ENCODE measurements around the gene NAV1. TPM values are rescaled to one million over a fixed set of nuclear protein-coding genes. Genes with fewer than 3 reads are reported as not detected.

Gene NAV1
- polyA plus RNA-seq, 2 of the 4 experiments (the other 2 are of a cell fraction) = 3.7 to 8.4 TPM

GRCh38 chr1:201503397-201504176, 35.3 kb upstream of the NAV1 start (continued):
- TF ChIP-seq HEYL (CRISPR knock-in tag; IDR thresholded peaks at IDR 0.05) (0 out of 2 replicates have a peak, but pooled peaks have one; percentile 4), EHF (CRISPR knock-in tag; IDR thresholded peaks at IDR 0.05) (0 out of 2 replicates have a peak, but pooled peaks have one; percentile 49), CEBPB (IDR thresholded peaks at IDR 0.05) (peak in 1 of 2 experiments; percentile 72; a peak in 2 of 4 replicates), HOXB5 (CRISPR knock-in tag; IDR thresholded peaks at IDR 0.05) (peak; percentile 72), EP300 (IDR thresholded peaks at IDR 0.05) (peak; percentile 77 to 90; a peak in 4 of 5 replicates), REST (IDR thresholded peaks at IDR 0.05) (0 out of 2 replicates have a peak, but pooled peaks have one; percentile 17), GATA3 (IDR thresholded peaks at IDR 0.05; ENCODE audit: borderline replicate concordance) (peak; percentile 86; the same call in 1 of the 2 replicates), ZFP36 (IDR thresholded peaks at IDR 0.05; ENCODE audit: borderline replicate concordance, partially characterized antibody) (peak; percentile 3), FOXS1 (CRISPR knock-in tag; IDR thresholded peaks at IDR 0.05) (no peak; the same call in 1 of the 2 replicates)
- TF ChIP-seq, protein P1, sequence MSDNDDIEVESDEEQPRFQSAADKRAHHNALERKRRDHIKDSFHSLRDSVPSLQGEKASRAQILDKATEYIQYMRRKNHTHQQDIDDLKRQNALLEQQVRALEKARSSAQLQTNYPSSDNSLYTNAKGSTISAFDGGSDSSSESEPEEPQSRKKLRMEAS (IDR thresholded peaks at IDR 0.05) = peak; percentile 85

DNA sequence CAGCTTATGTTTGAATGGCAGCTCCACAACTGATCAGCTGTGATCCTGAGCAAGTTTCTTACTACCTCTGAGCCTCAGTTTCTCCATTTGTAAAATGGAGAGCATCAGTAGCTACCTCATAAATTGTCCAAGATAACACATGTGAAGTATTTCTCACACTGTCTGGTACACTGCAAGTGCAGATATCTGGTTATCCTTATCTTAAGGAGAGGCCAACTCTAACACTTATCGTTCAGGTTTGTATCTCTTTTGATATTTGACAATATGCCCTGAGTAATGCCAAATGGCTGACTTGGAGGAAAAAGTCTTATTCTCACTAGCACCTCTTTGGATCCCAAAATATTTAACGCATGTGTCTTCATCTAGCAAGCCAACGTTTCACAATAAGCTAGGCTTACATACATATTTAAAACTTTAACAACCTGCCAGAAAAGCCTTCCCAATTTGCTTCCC, 34.7 kb upstream of the NAV1 start:
- peak overlapping the region; percentile 66 for H3K4me3 ChIP-seq
- TF ChIP-seq, protein P2, sequence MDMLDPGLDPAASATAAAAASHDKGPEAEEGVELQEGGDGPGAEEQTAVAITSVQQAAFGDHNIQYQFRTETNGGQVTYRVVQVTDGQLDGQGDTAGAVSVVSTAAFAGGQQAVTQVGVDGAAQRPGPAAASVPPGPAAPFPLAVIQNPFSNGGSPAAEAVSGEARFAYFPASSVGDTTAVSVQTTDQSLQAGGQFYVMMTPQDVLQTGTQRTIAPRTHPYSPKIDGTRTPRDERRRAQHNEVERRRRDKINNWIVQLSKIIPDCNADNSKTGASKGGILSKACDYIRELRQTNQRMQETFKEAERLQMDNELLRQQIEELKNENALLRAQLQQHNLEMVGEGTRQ (IDR thresholded peaks at IDR 0.05) = no peak
- TF ChIP-seq RARB (CRISPR knock-in tag; IDR thresholded peaks at IDR 0.05) = no peak
- no peak for TF ChIP-seq RNF2 (IDR thresholded peaks at IDR 0.05; ENCODE audit: borderline replicate concordance, low read depth)
- TF ChIP-seq POLR2A (IDR thresholded peaks at IDR 0.05; ENCODE audit: low read length) = no peak
- peak; percentile 45; the same call in 1 of the 2 replicates for TF ChIP-seq HOXB13 (CRISPR knock-in tag; IDR thresholded peaks at IDR 0.05; ENCODE audit: low read depth)
- TF ChIP-seq, protein P3, sequence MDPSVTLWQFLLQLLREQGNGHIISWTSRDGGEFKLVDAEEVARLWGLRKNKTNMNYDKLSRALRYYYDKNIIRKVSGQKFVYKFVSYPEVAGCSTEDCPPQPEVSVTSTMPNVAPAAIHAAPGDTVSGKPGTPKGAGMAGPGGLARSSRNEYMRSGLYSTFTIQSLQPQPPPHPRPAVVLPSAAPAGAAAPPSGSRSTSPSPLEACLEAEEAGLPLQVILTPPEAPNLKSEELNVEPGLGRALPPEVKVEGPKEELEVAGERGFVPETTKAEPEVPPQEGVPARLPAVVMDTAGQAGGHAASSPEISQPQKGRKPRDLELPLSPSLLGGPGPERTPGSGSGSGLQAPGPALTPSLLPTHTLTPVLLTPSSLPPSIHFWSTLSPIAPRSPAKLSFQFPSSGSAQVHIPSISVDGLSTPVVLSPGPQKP (IDR thresholded peaks at IDR 0.05; ENCODE audit: low read depth, low read length) = no peak
- TF ChIP-seq, protein P4, sequence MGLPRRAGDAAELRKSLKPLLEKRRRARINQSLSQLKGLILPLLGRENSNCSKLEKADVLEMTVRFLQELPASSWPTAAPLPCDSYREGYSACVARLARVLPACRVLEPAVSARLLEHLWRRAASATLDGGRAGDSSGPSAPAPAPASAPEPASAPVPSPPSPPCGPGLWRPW (IDR thresholded peaks at IDR 0.05) = no peak
- no peak for TF ChIP-seq POLR2AphosphoS2 (conservative IDR thresholded peaks at IDR 0.05; ENCODE audit: low read length)
- TF ChIP-seq, protein P1 (IDR thresholded peaks at IDR 0.05) = no peak
- no peak for TF ChIP-seq EP300 (IDR thresholded peaks at IDR 0.05)
- TF ChIP-seq SREBF2 (IDR thresholded peaks at IDR 0.05) = no peak
- no peak for TF ChIP-seq ZSCAN20 (CRISPR knock-in tag; IDR thresholded peaks at IDR 0.05)
- TF ChIP-seq, protein P5, sequence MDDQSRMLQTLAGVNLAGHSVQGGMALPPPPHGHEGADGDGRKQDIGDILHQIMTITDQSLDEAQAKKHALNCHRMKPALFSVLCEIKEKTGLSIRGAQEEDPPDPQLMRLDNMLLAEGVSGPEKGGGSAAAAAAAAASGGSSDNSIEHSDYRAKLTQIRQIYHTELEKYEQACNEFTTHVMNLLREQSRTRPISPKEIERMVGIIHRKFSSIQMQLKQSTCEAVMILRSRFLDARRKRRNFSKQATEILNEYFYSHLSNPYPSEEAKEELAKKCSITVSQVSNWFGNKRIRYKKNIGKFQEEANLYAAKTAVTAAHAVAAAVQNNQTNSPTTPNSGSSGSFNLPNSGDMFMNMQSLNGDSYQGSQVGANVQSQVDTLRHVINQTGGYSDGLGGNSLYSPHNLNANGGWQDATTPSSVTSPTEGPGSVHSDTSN (IDR thresholded peaks at IDR 0.05) = no peak
- no peak for TF ChIP-seq JUN (IDR thresholded peaks at IDR 0.05)
- TF ChIP-seq MYC (IDR thresholded peaks at IDR 0.05; ENCODE audit: borderline replicate concordance, low read length) = no peak
- TF ChIP-seq, protein P6, sequence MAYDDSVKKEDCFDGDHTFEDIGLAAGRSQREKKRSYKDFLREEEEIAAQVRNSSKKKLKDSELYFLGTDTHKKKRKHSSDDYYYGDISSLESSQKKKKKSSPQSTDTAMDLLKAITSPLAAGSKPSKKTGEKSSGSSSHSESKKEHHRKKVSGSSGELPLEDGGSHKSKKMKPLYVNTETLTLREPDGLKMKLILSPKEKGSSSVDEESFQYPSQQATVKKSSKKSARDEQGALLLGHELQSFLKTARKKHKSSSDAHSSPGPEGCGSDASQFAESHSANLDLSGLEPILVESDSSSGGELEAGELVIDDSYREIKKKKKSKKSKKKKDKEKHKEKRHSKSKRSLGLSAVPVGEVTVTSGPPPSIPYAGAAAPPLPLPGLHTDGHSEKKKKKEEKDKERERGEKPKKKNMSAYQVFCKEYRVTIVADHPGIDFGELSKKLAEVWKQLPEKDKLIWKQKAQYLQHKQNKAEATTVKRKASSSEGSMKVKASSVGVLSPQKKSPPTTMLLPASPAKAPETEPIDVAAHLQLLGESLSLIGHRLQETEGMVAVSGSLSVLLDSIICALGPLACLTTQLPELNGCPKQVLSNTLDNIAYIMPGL (CRISPR knock-in tag; IDR thresholded peaks at IDR 0.05; ENCODE audit: borderline replicate concordance) = no peak
- TF ChIP-seq KDM1A (IDR thresholded peaks at IDR 0.05; ENCODE audit: low read depth) = no peak
- TF ChIP-seq GATA3 (IDR thresholded peaks at IDR 0.05; ENCODE audit: borderline replicate concordance) = no peak
- TF ChIP-seq CEBPB (IDR thresholded peaks at IDR 0.05) = no peak
- TF ChIP-seq CHD4 (IDR thresholded peaks at IDR 0.05; ENCODE audit: borderline replicate concordance) = no peak
- TF ChIP-seq NFE2L2 (conservative IDR thresholded peaks at IDR 0.05; ENCODE audit: low read length) = no peak
- 0 out of 2 replicates have a peak, but pooled peaks have one; percentile 29 for TF ChIP-seq HOXB5 (CRISPR knock-in tag; IDR thresholded peaks at IDR 0.05)

More for the DNA sequence above, 34.7 kb upstream of the NAV1 start:
- CTCF ChIA-PET = interaction anchor here (19.8 to 49.4 kb wide), 3 partner anchors 10 to 52 kb away, joined by 376 to 1452 read pairs (median 1452); partner anchors contain the start of gene CSRP1
- 50% methylated on average over 3 of the region's 3 CpGs for WGBS (ENCODE audit: missing lambda C conversion rate)
- no peaks in the 10 kb centered on the region for H3K9me3 ChIP-seq
- peak overlapping the region; percentile 85 for H3K4me2 ChIP-seq
- peak overlapping the region; percentile 87 to 96 for H3K27ac ChIP-seq
- FAIRE-seq = no peak
- POLR2A ChIA-PET = interaction anchor here (0.6 to 2.7 kb wide), 6 partner anchors 8 to 42 kb away, joined by 4 to 21 read pairs (median 11); no protein-coding TSS in a partner anchor
- H3K4me1 ChIP-seq = peaks cover 75% of the 10 kb centered on the region
- ATAC-seq = no peak
- no peak for DNase-seq (ENCODE audit: low read depth in 1 of 2, low spot score in 1 of 2)
